Activated T-cell treated with anti-CD3 and anti-CD28 coated beads, Interleukin-2, amount 50 U/mL, for 72 hours (primary cell): ENCODE data around the gene TTLL6. TPM values are rescaled to one million over a fixed set of nuclear protein-coding genes. Genes with fewer than 3 reads are reported as not detected.
"Not testable (repeated sequence)": the region's sequence is repeated elsewhere in the genome, so short reads cannot be mapped to it uniquely, and the experiment has no call there.

Experiments
- ATAC-seq, 2 donors: fragments of 150-1000 bp; cut with Tn5 transposase; replicated peaks in 1 of 2; 2 replicates each; pipeline ENCODE4 v1.10.0; 2021; ENCODE audit warnings: moderate library complexity in 2 of 2, mild to moderate bottlenecking in 1 of 2
- DNase-seq, 2 donors: peaks; one replicate each; pipeline ENCODE4 v3.0.0; 2021 to 2022; ENCODE audit warnings: mixed read lengths in 1 of 2
- H3K27ac Mint-ChIP-seq: one replicate; pipeline ENCODE4 v1.8.0; 2022; ENCODE audit warnings: mild to moderate bottlenecking, moderate library complexity, mixed read lengths
- H3K27me3 Mint-ChIP-seq: one replicate; pipeline ENCODE4 v1.8.0; 2022; ENCODE audit warnings: low read depth, mixed read lengths
- H3K36me3 Mint-ChIP-seq, 2 donors: one replicate each; pipeline ENCODE4 v1.8.0; 2022; ENCODE audit warnings: mixed read lengths in 2 of 2, mild to moderate bottlenecking in 1 of 2; ENCODE audit not compliant: insufficient read depth in 2 of 2
- H3K4me1 Mint-ChIP-seq: one replicate; pipeline ENCODE4 v1.8.0; 2022; ENCODE audit warnings: low read depth, mixed read lengths
- H3K4me3 Mint-ChIP-seq, 2 donors: one replicate each; pipeline ENCODE4 v1.8.0; 2022; ENCODE audit warnings: mild to moderate bottlenecking in 2 of 2, mixed read lengths in 2 of 2, moderate library complexity in 2 of 2
- H3K9me3 Mint-ChIP-seq, 2 donors: one replicate each; pipeline ENCODE4 v1.8.0; 2022; ENCODE audit warnings: mixed read lengths in 2 of 2
- total RNA-seq, 2 donors: library from RNA; stranded (reverse); gene quantifications; one replicate each; pipeline ENCODE4 v1.2.3, GENCODE V29; 2022

Gene TTLL6
- total RNA-seq, 2 donors from 2014 or later, result not detected

DNA sequence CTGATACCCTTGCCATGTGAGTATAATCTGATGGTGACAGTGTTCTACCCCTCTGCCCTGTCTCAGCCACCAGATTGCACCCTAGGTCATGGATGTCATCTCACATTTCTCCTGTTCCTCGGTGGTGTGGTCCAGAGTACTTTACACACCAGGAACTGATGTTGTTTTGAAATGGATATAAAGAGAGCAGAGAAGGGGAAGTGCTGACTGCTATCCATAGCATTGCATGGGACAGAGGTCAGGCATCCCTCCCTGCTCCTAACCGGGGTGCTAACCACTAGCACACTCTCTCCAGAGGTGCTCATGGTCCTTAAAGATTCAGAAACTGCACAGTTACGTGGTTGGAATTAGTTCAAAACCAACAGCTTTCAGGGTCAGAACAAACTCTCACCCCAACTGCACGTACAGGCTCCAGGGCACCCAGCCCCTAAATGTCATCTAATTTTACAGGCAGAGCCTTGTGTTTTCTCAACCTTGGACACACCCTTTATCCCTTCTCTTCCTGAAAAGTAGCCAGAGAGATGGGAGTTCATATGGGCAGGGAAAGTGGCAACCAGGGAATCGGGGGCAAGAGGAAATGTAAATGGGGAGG, 16.3 kb downstream of the TTLL6 start:
- Mint-ChIP-seq H3K4me3 (no peak overlapping the region), H3K36me3 (no peaks in the 10 kb centered on the region), H3K4me1 (no peaks in the 10 kb centered on the region), H3K27me3 (peaks cover 9% of the 10 kb centered on the region), H3K9me3 (no peaks in the 10 kb centered on the region), H3K27ac (no peak overlapping the region)
- DNase-seq, result no peak
- no peak for ATAC-seq

DNA sequence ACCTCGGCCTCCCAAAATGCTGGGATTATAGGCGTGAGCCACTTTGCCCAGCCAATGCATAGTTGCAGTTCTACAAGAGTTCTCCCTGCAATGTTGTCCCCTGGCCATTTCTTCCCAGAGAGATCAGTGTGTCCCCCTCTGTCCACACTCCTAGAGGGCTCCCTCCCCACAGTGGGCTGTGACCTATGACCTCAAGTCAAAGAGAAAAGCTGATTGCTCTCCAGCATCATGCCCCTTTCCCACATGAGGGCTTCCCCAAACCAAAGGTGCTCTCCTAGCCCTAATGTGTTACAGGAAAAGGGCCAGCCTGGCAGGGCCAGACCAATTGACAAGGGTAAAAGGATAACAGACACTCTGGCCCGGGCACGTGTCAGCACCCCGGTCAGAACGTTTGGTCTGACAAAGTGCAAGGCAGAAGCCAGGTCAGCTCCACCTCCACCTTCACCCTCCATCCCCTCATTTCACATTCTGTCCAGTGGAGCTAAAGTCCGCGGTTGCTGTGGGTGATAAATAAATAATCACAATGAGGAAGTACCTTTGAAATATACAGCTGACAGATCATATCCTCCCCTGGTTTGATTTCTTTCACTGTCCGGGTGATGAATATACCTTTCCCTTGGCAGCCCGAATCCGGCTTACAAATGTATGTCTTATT, 17.8 kb downstream of the TTLL6 start:
- Mint-ChIP-seq H3K27ac (no peak overlapping the region), H3K4me1 (no peaks in the 10 kb centered on the region), H3K27me3 (peaks cover 18% of the 10 kb centered on the region), H3K9me3 (no peaks in the 10 kb centered on the region), H3K36me3 (no peaks in the 10 kb centered on the region), H3K4me3 (no peak overlapping the region)
- DNase-seq (no peak), ATAC-seq (no peak)

DNA sequence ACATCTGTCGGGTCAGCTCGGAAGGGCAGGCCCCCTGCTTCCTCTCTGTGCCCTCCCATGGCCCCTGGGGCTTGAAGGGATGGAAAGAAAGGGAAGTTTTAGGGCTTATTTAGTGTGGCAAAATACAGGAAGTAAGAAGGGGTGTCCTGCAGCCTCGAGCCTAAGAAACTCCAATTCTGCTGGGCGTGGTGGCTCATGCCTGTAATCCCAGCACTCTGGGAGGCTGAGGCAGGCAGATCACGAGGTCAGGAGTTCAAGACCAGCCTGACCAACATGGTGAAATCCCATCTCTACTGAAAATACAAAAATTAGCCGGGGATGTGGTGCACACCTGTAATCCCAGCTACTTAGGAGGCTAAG, 20.9 kb downstream of the TTLL6 start:
- not testable (repeated sequence) for H3K36me3 Mint-ChIP-seq, H3K9me3 Mint-ChIP-seq, H3K27ac Mint-ChIP-seq, ATAC-seq, H3K4me3 Mint-ChIP-seq, DNase-seq
- Mint-ChIP-seq H3K4me1 (peaks cover 14% of the 10 kb centered on the region), H3K27me3 (peaks cover 44% of the 10 kb centered on the region)

GRCh38 chr17:48795444-48796162, 21.4 kb downstream of the TTLL6 start:
- H3K4me1 Mint-ChIP-seq, result peaks cover 17% of the 10 kb centered on the region
- no peaks in the 10 kb centered on the region for H3K36me3 Mint-ChIP-seq
- H3K4me3 Mint-ChIP-seq, result no peak overlapping the region
- ATAC-seq (no peak), DNase-seq (no peak)
- no peaks in the 10 kb centered on the region for H3K9me3 Mint-ChIP-seq
- peaks cover 50% of the 10 kb centered on the region for H3K27me3 Mint-ChIP-seq
- no peak overlapping the region for H3K27ac Mint-ChIP-seq

DNA sequence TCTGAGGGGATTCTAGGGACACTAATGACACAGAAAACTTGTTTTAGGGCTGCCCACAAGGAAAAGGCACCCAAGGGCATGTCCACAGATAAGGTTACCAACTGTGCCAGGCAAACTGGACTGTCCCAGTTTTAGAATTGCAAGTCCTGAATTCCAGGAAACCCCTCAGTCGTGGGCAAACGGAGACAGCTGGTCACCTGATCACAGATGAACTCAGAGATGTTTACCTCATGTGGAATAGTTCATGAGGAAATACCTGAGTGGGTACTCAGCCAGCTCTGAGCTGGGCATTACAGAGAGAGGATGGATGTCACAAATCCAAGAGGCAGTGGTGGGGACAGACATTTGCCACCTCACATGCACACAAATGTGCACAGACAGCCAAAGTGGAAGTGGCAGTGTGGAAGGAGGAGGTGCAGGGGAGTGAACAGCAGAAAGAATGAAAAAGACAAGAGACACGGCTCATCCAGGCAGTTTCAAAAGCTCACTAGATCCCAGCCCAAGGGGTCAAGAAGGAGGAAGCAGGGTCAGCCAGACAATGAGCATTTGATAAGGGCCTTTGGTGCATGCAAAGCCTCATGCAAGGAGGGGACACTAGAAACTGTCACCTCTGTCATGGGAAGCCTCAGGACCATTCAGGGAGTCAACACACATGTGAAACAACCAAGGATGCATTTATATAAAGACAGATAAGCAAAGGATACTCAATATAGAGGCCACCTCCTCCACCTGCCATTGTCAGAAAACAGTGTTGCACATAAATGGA, 24.8 kb downstream of the TTLL6 start:
- DNase-seq (no peak), ATAC-seq (no peak)
- Mint-ChIP-seq H3K4me3 (no peak overlapping the region), H3K9me3 (no peaks in the 10 kb centered on the region), H3K36me3 (no peaks in the 10 kb centered on the region), H3K4me1 (peaks cover 17% of the 10 kb centered on the region), H3K27ac (no peak overlapping the region), H3K27me3 (peaks cover 70% of the 10 kb centered on the region)

DNA sequence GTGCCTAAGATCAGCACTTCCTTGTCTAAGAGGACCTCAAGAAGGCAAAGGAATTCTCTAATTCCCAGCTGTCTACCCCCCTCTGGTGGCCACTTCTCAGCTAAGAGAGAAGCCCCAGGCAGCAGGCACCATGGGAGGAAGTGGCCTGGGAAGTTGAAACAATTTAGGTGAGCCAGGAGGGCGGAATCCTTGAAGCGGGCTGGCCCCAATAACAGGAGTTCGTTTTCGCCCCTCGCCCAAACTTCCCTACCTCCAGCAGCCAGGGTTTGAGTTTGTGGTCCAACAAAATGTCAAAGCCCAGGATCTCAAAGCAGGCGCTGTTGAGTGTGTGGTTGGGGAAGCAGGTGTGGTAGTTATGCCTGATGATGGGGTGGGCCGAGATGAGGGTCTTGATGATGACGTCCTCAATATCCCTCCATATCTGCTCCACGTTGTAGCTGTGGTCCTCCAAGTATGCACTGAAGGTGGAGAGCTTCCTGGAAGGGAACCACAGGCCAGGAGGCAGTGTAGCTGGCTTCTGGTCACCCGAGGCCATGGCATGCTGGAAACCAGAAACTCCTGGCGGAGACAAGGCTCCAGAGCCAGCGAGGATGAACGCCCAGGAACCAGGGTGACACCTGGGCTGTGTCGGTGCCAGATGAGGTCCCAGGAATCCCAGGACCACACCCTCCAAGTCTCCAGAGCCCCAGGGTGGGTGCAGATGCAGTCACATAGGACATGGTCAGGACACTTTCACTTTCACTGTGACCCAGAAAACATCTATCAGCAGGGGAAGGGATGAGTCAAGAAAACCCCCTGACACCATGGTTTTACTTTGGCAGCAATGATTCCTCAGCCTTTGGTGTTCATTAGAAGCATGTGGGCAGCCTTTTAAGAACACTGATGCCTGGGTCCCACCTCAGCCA, 25.6 kb downstream of the TTLL6 start:
- ATAC-seq, result peak; percentile 86 to 93

GRCh38 chr17:48790607-48791127, 26.4 kb downstream of the TTLL6 start:
- H3K4me1 Mint-ChIP-seq, result peaks cover 17% of the 10 kb centered on the region
- no peaks in the 10 kb centered on the region for H3K9me3 Mint-ChIP-seq
- H3K27me3 Mint-ChIP-seq, result peaks cover 74% of the 10 kb centered on the region
- no peak for DNase-seq
- no peak for ATAC-seq
- no peak overlapping the region for H3K4me3 Mint-ChIP-seq
- no peaks in the 10 kb centered on the region for H3K36me3 Mint-ChIP-seq
- no peak overlapping the region for H3K27ac Mint-ChIP-seq

More for the DNA sequence above, 25.6 kb downstream of the TTLL6 start:
- Mint-ChIP-seq H3K4me3 (no peak overlapping the region), H3K9me3 (no peaks in the 10 kb centered on the region), H3K27me3 (peaks cover 71% of the 10 kb centered on the region), H3K36me3 (no peaks in the 10 kb centered on the region), H3K27ac (no peak overlapping the region), H3K4me1 (peaks cover 17% of the 10 kb centered on the region)
- peak; percentile 16 to 36 for DNase-seq

GRCh38 chr17:48787828-48788227, 29.2 kb downstream of the TTLL6 start:
- no peaks in the 10 kb centered on the region for H3K36me3 Mint-ChIP-seq
- H3K4me3 Mint-ChIP-seq, result no peak overlapping the region
- no peaks in the 10 kb centered on the region for H3K9me3 Mint-ChIP-seq
- ATAC-seq, result no peak
- peaks cover 52% of the 10 kb centered on the region for H3K27me3 Mint-ChIP-seq
- peaks cover 17% of the 10 kb centered on the region for H3K4me1 Mint-ChIP-seq
- no peak for DNase-seq
- no peak overlapping the region for H3K27ac Mint-ChIP-seq

DNA sequence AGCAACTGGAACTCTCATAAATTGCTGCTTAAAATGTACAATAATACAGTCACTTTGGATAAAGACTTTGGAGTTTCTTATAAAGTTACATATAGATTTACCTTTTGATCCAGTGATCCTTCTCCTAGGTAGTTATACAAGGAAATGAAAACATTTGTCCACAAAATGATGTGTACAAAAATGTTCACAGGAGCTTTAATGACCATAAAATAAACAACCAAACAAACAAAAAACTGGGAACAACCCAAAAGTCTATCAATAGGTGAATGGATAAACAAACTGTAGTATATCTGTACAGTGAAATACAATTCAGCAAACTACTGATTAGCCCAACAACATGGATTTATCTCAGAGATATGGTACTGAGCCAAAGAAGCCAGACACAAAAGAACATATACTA, 37.6 kb downstream of the TTLL6 start:
- Mint-ChIP-seq H3K36me3 (no peaks in the 10 kb centered on the region), H3K4me1 (no peaks in the 10 kb centered on the region), H3K4me3 (no peak overlapping the region), H3K9me3 (no peaks in the 10 kb centered on the region), H3K27ac (no peak overlapping the region), H3K27me3 (no peaks in the 10 kb centered on the region)
- ATAC-seq (no peak), DNase-seq (no peak)

GRCh38 chr17:48776602-48777001, 40.4 kb downstream of the TTLL6 start:
- Mint-ChIP-seq H3K4me3 (no peak overlapping the region), H3K9me3 (no peaks in the 10 kb centered on the region), H3K27me3 (peaks cover 7% of the 10 kb centered on the region), H3K27ac (no peak overlapping the region), H3K4me1 (no peaks in the 10 kb centered on the region), H3K36me3 (no peaks in the 10 kb centered on the region)
- DNase-seq, result no peak
- no peak for ATAC-seq

- Mint-ChIP-seq H3K9me3 (no peaks in the 10 kb centered on the region), H3K4me3 (no peak overlapping the region), H3K27me3 (peaks cover 28% of the 10 kb centered on the region), H3K36me3 (no peaks in the 10 kb centered on the region), H3K4me1 (no peaks in the 10 kb centered on the region), H3K27ac (no peak overlapping the region)
- DNase-seq (no peak), ATAC-seq (no peak)
Measured at GRCh38 chr17:48773245-48773644, 43.8 kb downstream of the TTLL6 start.

GRCh38 chr17:48770954-48771353, 46.1 kb downstream of the TTLL6 start:
- no peak for ATAC-seq
- H3K9me3 Mint-ChIP-seq, result no peaks in the 10 kb centered on the region
- no peaks in the 10 kb centered on the region for H3K4me1 Mint-ChIP-seq
- no peaks in the 10 kb centered on the region for H3K36me3 Mint-ChIP-seq
- no peak overlapping the region for H3K27ac Mint-ChIP-seq
- no peak for DNase-seq
- peaks cover 33% of the 10 kb centered on the region for H3K27me3 Mint-ChIP-seq
- no peak overlapping the region for H3K4me3 Mint-ChIP-seq
